Measurements from ENCODE around the gene SNX18.

GRCh38 chr5:54525261-54525660 lies 7.7 kb downstream of the SNX18 start:
- TF ChIP-seq FOXJ3 (CRISPR knock-in tag; IDR thresholded peaks at IDR 0.05) (no peak), CTCF (IDR thresholded peaks at IDR 0.05) (no peak), ELF1 (IDR thresholded peaks at IDR 0.05) (no peak), PBX3 (IDR thresholded peaks at IDR 0.05) (no peak), FOXM1 (IDR thresholded peaks at IDR 0.05; ENCODE audit: low read depth) (no peak), RCOR1 (IDR thresholded peaks at IDR 0.05; ENCODE audit: low read length) (no peak), YY1 (IDR thresholded peaks at IDR 0.05; ENCODE audit: low read depth) (no peak), EP300 (IDR thresholded peaks at IDR 0.05; ENCODE audit: borderline replicate concordance in 1 of 2, low read depth in 1 of 2, low read length in 1 of 2) (no peak)
